22Rv1 (cell line): ENCODE data around the gene GJB6.
A peak's percentile ranks its signal among the peaks of the same experiment; 100 is the strongest.

Source experiments
- H3K27ac ChIP-seq: fragments of 450-650 bp; 2 replicates; pipeline ENCODE4 v1.5.1; 2017
- ZFX ChIP-seq: fragments of 450-650 bp; IDR thresholded peaks from 2 replicates; pipeline ENCODE4 v1.6.1; 2017; ENCODE audit warnings: antibody characterized with exemption, borderline replicate concordance
- TF ChIP-seq, protein P1 (sequence below): fragments of 450-650 bp; IDR thresholded peaks from 2 replicates; pipeline ENCODE4 v1.5.1; 2017; ENCODE audit warnings: mild to moderate bottlenecking

GJB6 gene

DNA sequence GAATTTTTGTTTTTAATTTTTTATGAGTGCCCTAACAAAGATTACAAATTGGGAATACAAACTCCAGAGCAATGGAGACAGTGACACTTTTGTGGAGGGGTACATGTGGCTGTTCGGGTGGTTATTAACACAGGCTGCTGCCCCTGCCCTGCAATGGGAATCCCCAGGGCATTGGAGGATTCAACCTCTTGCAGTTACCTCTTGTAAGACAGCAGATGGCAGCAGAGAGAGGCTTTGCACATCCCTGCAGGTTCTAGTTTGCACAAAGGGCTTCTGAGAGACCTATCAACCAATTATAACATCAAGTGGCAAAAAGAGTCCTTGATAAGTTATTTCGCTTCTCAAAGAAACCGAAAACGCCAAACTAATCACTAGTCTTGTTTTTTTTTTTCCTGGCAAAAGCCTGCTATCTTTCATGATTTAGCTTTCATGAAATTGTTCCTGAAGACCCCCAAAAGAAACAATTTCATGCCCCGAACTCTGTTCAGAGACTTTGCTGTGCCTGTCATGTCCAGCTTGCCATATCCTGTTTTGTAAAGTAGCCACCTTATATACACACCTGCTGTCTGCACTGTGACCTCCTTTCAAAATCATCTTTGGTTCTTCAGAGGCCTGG is 49.8 kb downstream of the GJB6 start:
- no peak overlapping the region for H3K27ac ChIP-seq
- TF ChIP-seq, protein P1, sequence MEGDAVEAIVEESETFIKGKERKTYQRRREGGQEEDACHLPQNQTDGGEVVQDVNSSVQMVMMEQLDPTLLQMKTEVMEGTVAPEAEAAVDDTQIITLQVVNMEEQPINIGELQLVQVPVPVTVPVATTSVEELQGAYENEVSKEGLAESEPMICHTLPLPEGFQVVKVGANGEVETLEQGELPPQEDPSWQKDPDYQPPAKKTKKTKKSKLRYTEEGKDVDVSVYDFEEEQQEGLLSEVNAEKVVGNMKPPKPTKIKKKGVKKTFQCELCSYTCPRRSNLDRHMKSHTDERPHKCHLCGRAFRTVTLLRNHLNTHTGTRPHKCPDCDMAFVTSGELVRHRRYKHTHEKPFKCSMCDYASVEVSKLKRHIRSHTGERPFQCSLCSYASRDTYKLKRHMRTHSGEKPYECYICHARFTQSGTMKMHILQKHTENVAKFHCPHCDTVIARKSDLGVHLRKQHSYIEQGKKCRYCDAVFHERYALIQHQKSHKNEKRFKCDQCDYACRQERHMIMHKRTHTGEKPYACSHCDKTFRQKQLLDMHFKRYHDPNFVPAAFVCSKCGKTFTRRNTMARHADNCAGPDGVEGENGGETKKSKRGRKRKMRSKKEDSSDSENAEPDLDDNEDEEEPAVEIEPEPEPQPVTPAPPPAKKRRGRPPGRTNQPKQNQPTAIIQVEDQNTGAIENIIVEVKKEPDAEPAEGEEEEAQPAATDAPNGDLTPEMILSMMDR: peak; percentile 94
- no peak for TF ChIP-seq ZFX

GRCh38 chr13:20181188-20181587 is 50.9 kb downstream of the GJB6 start:
- no peak for TF ChIP-seq ZFX
- TF ChIP-seq, protein P1: no peak
- H3K27ac ChIP-seq: no peak overlapping the region

GRCh38 chr13:20178156-20178555 is 54.0 kb downstream of the GJB6 start:
- H3K27ac ChIP-seq: no peak overlapping the region
- TF ChIP-seq, protein P1: no peak
- TF ChIP-seq ZFX: no peak

DNA sequence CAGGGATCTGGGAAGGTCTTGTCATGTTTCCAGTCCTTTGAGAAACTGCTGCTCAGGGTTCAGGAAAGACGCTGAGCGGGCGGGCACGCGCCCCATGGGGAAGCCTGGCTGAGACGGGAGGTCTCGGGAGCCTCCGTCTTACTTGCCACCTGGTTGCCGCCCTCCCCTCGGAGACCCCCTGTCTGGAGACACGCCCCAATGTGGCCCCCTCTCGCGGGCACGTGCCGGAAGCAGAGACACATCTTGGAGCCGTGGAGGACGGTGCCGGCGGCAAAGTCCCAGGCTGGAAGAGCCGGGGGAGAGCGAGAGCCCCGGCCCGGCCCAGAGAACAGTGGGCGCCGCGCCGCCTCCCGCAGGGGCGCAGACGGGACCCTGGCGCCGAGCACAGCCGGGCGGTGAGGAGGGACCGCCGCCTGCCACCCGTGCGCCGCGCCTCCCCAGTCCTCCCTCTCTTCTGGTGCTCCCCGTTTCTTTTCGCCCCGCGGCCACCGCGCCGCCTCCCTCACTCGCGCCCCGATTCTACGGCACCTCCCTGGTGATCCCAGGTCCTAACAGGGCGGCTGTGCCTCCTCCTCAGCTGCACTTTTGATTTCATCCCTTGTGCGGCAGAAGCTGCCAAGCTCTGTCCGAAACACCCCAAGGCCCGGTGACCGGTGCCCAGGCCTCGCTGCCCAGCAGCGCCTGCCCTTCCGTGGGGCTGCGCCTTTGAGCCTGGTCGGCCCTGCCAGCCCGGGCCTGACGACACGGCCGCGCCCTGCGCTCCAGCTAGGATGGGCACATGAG is 54.9 kb downstream of the GJB6 start:
- no peak overlapping the region for H3K27ac ChIP-seq
- TF ChIP-seq, protein P1: no peak
- no peak for TF ChIP-seq ZFX

DNA sequence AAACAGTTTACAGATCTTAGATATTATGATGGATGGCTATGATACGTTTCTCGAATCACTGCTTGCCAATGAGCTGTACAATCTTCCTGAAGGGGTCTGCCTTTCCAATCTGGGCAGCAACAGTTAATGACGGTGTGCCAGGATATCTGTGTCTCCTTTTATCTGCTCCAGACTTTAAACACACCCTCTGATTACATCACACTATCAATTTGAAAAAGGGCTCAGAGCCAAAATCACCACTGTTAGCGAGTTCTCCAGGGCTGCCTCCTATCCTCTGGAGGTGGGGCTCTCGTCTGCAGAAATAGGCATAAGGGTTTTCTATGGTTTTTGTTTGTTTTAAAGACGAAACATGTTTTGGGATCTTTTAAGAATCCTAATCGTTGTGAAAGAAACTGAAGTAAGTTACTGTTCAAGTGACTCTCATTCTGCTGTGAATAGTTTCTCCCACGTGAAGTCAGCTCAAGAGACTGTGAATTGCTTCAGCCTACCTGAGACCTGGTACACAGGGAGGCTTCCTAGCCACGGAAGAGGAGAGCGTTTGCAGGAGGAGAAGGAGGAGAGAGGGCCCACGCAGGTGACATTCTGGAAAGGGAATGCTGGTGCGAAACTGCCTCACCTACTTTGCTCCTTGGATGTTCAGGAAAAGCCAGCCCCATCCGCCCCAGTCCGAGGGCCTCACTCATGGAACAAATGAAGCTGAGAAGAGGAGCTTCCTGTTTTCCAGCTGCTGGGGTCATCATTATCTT is 56.0 kb downstream of the GJB6 start:
- H3K27ac ChIP-seq: no peak overlapping the region
- TF ChIP-seq, protein P1: no peak
- no peak for TF ChIP-seq ZFX

GRCh38 chr13:20175406-20175794 is 56.7 kb downstream of the GJB6 start:
- TF ChIP-seq, protein P1: no peak
- no peak for TF ChIP-seq ZFX
- H3K27ac ChIP-seq: no peak overlapping the region
